Progenitor cell of endocrine pancreas (in vitro differentiated cells): ENCODE data around the gene ADGRA3. TPM values are rescaled to one million over a fixed set of nuclear protein-coding genes. Genes with fewer than 3 reads are reported as not detected.

ENCODE experiments used
- DNase-seq: peaks from one replicate; pipeline ENCODE4 v3.0.0; 2021; ENCODE audit warnings: low spot score; ENCODE audit not compliant: unreplicated experiment
- H3K27ac Mint-ChIP-seq: 2 replicates; pipeline ENCODE4 v1.8.0; 2021; ENCODE audit warnings: mild to moderate bottlenecking, moderate library complexity, mixed read lengths
- H3K27me3 Mint-ChIP-seq: 2 replicates; pipeline ENCODE4 v1.8.0; 2021; ENCODE audit warnings: mixed read lengths
- H3K36me3 Mint-ChIP-seq: 2 replicates; pipeline ENCODE4 v1.8.0; 2022; ENCODE audit warnings: mixed read lengths; ENCODE audit not compliant: insufficient read depth
- H3K4me1 Mint-ChIP-seq: 2 replicates; pipeline ENCODE4 v1.8.0; 2021; ENCODE audit warnings: low read depth, mixed read lengths
- H3K4me3 Mint-ChIP-seq: 2 replicates; pipeline ENCODE4 v1.8.0; 2021; ENCODE audit warnings: low read depth, mild to moderate bottlenecking, moderate library complexity, mixed read lengths
- H3K9me3 Mint-ChIP-seq: 2 replicates; pipeline ENCODE4 v1.8.0; 2021; ENCODE audit warnings: low read depth, mixed read lengths
- total RNA-seq: library from RNA; stranded (reverse); gene quantifications from 2 replicates; pipeline ENCODE4 v1.2.1, GENCODE V29; 2021
- TF ChIP-seq, protein P1 (sequence below): fragments of 200-600 bp; sonication (generic); IDR thresholded peaks from one replicate; pipeline ENCODE4 v1.5.0; 2021; ENCODE audit warnings: antibody characterized with exemption, mild to moderate bottlenecking; ENCODE audit not compliant: unreplicated experiment

The ADGRA3 gene
- total RNA-seq, 1 donor from 2014 or later = 127 TPM

DNA sequence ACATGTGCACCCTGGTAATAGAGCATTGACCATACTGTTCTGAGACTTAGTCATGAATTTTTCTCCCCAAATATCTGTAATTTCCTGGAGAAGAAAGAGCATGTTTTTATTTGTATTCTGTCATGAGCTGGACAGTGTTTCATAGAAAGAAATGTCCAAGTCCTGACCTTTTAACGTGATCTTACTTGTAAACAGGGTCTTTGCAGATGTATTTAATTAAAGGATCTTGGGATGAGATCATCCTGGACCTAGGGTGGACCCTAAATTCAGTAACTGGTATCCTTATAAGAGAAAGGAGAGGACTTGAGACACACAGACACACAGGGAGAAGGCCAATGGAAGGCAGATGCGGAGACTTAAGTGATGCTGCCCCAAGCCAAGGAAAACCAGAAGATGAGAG is 3.6 kb downstream of the ADGRA3 start:
- Mint-ChIP-seq H3K36me3 (peaks cover 19% of the 10 kb centered on the region), H3K4me1 (peaks cover 41% of the 10 kb centered on the region), H3K9me3 (peaks cover 5% of the 10 kb centered on the region)

DNA sequence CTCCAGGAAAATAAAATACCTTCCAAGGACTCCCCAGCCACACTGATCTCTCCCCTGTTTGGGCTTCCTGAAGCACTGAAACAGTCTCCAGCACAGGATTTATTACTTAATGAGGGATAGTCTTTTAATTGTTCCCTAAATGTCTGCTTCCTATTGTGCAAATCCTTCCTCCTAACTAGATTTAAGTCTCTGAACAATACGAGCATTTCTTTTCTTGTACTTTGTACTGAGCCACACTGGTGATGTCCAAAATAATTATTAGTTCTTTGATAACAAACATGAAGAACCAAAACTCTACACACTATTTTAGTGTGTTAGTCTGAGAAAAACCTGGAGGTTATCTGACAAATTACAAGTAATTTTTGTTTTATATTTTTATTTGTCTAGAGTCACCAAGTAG is 5.1 kb downstream of the ADGRA3 start:
- no peaks in the 10 kb centered on the region for H3K27me3 Mint-ChIP-seq
- peak overlapping the region; percentile 18 for H3K27ac Mint-ChIP-seq
- peaks cover 21% of the 10 kb centered on the region for H3K36me3 Mint-ChIP-seq
- H3K4me1 Mint-ChIP-seq = peaks cover 38% of the 10 kb centered on the region
- no peak overlapping the region for H3K4me3 Mint-ChIP-seq
- peaks cover 5% of the 10 kb centered on the region for H3K9me3 Mint-ChIP-seq
- no peak for DNase-seq
- TF ChIP-seq, protein P1, sequence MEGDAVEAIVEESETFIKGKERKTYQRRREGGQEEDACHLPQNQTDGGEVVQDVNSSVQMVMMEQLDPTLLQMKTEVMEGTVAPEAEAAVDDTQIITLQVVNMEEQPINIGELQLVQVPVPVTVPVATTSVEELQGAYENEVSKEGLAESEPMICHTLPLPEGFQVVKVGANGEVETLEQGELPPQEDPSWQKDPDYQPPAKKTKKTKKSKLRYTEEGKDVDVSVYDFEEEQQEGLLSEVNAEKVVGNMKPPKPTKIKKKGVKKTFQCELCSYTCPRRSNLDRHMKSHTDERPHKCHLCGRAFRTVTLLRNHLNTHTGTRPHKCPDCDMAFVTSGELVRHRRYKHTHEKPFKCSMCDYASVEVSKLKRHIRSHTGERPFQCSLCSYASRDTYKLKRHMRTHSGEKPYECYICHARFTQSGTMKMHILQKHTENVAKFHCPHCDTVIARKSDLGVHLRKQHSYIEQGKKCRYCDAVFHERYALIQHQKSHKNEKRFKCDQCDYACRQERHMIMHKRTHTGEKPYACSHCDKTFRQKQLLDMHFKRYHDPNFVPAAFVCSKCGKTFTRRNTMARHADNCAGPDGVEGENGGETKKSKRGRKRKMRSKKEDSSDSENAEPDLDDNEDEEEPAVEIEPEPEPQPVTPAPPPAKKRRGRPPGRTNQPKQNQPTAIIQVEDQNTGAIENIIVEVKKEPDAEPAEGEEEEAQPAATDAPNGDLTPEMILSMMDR = no peak

More for the DNA sequence above, 3.6 kb downstream of the ADGRA3 start:
- H3K4me3 Mint-ChIP-seq = no peak overlapping the region
- peak overlapping the region; percentile 53 for H3K27ac Mint-ChIP-seq
- DNase-seq = no peak
- no peaks in the 10 kb centered on the region for H3K27me3 Mint-ChIP-seq
- TF ChIP-seq, protein P1 = no peak

DNA sequence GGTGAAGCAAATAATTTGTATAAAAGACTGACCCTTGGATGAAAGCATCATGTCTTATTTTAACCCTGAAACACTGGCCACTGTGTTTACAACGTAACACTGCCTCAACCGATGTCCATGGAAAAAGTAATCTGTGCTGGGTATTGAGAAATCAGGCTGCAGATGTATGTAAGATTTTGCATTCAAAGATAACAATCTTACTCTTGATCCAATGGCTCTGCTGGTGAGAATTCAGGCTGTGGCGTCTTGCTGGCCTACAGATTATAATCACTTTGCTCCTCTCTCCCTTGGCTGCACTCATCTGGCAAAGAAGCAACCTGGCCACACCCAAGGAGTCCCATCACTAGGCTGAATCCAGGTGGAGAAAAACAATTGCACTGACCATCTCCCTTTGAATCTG is 7.5 kb downstream of the ADGRA3 start:
- Mint-ChIP-seq H3K4me3 (no peak overlapping the region), H3K36me3 (peaks cover 21% of the 10 kb centered on the region), H3K9me3 (peaks cover 5% of the 10 kb centered on the region), H3K27ac (peak overlapping the region; percentile 22), H3K27me3 (no peaks in the 10 kb centered on the region), H3K4me1 (peaks cover 42% of the 10 kb centered on the region)
- no peak for DNase-seq
- TF ChIP-seq, protein P1 = no peak

DNA sequence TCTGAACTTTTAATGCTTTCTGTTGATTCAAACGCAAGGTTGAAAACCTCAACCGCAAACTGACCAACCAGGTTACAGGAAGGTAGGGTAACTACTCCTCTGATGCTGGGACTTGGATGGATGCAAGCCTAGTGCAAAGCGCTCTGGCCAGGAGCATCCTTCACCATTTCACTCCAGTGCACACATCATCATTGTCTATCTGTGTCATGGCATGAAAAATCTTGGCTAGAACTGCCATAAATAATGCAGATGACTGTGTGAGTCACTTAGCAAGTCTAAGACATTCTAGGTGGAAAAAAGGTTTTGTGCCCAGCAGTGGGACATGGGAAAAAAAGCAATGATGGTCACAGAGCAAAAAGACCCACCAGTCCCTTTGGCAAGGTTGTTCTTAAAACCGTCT is 10.9 kb downstream of the ADGRA3 start:
- Mint-ChIP-seq H3K36me3 (peaks cover 11% of the 10 kb centered on the region), H3K4me1 (peaks cover 27% of the 10 kb centered on the region), H3K27ac (no peak overlapping the region), H3K4me3 (no peak overlapping the region), H3K27me3 (no peaks in the 10 kb centered on the region), H3K9me3 (no peaks in the 10 kb centered on the region)
- TF ChIP-seq, protein P1 = no peak
- DNase-seq = no peak

DNA sequence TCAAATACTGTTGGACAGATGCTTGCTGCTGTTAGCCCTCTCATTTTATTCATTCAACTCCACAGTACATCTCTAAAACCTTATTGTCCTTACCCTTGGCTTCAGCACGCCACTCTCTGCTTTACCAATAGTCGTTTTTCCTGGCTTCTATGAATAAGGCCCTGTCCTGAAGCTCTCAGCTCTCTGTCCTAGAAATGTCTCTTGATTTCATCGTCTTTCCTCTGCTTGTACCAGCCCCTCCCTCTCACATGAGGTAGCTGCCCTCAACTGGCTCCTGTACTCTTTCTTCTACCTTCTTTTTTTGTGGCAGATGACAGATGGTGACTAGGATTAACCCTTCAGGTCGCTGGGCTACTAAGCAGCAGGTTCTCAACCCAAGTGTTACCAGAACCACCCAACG is 11.4 kb downstream of the ADGRA3 start:
- TF ChIP-seq, protein P1 = no peak
- H3K27ac Mint-ChIP-seq = peak overlapping the region; percentile 53
- peaks cover 29% of the 10 kb centered on the region for H3K4me1 Mint-ChIP-seq
- no peak overlapping the region for H3K4me3 Mint-ChIP-seq
- no peak for DNase-seq
- no peaks in the 10 kb centered on the region for H3K9me3 Mint-ChIP-seq
- no peaks in the 10 kb centered on the region for H3K27me3 Mint-ChIP-seq
- H3K36me3 Mint-ChIP-seq = peaks cover 11% of the 10 kb centered on the region
